ENCODE results near the gene RASA1.

DNA sequence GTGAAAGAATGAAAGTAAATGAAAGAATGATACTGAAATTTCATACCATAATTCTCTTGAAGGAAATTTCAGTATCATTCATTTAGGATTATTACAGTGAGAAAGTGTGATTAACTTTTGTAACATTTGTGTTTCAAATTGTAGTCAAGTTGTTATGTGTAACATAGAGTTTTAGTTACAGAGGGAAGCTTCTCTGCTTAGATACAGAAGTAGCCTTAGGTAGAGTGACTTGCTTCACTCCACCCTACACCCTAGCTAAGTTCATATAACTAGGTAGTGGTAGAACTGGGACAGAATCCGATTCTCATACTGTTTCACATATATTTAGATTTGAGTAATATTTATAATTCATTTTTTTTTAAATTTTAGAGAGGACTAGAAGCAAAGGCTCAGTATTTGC lies 9.0 kb downstream of the RASA1 start:
- TF ChIP-seq, protein P1, sequence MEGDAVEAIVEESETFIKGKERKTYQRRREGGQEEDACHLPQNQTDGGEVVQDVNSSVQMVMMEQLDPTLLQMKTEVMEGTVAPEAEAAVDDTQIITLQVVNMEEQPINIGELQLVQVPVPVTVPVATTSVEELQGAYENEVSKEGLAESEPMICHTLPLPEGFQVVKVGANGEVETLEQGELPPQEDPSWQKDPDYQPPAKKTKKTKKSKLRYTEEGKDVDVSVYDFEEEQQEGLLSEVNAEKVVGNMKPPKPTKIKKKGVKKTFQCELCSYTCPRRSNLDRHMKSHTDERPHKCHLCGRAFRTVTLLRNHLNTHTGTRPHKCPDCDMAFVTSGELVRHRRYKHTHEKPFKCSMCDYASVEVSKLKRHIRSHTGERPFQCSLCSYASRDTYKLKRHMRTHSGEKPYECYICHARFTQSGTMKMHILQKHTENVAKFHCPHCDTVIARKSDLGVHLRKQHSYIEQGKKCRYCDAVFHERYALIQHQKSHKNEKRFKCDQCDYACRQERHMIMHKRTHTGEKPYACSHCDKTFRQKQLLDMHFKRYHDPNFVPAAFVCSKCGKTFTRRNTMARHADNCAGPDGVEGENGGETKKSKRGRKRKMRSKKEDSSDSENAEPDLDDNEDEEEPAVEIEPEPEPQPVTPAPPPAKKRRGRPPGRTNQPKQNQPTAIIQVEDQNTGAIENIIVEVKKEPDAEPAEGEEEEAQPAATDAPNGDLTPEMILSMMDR (IDR thresholded peaks at IDR 0.05), result no peak
- no peak for TF ChIP-seq POLR2AphosphoS5 (IDR thresholded peaks at IDR 0.05)
